IgD-negative memory B cell (primary cell): Measurements from ENCODE around the gene BRCA2. TPM values are rescaled to one million over a fixed set of nuclear protein-coding genes. Genes with fewer than 3 reads are reported as not detected.
"Not testable (repeated sequence)": the region's sequence is repeated elsewhere in the genome, so short reads cannot be mapped to it uniquely, and the experiment has no call there.

ENCODE experiments used
- H3K27ac Mint-ChIP-seq, 3 donors: one replicate each; pipeline ENCODE4 v1.8.0; 2020 to 2022; ENCODE audit warnings: mild to moderate bottlenecking in 3 of 3, mixed read lengths in 3 of 3, moderate library complexity in 1 of 3
- H3K27me3 Mint-ChIP-seq: one replicate; pipeline ENCODE4 v1.8.0; 2021; ENCODE audit warnings: mixed read lengths
- H3K36me3 Mint-ChIP-seq: one replicate; pipeline ENCODE4 v1.8.0; 2020; ENCODE audit warnings: mild to moderate bottlenecking, mixed read lengths
- H3K4me1 Mint-ChIP-seq, 3 donors: one replicate each; pipeline ENCODE4 v1.8.0; 2020 to 2022; ENCODE audit warnings: mixed read lengths in 3 of 3, mild to moderate bottlenecking in 1 of 3
- H3K4me3 Mint-ChIP-seq, 4 donors: one replicate each; pipeline ENCODE4 v1.8.0; 2020 to 2022; ENCODE audit warnings: mild to moderate bottlenecking in 4 of 4, mixed read lengths in 4 of 4, moderate library complexity in 3 of 4
- H3K9me3 Mint-ChIP-seq, 3 donors: one replicate each; pipeline ENCODE4 v1.8.0; 2020 to 2021; ENCODE audit warnings: mixed read lengths in 3 of 3, mild to moderate bottlenecking in 1 of 3
- polyA plus RNA-seq: library from polyadenylated mRNA; unstranded; fragments of 300-500 nt; fragmentation: Illumina TruSeq; gene quantifications from one replicate; pipeline ENCODE4 v1.2.3, GENCODE V29; 2021

BRCA2 gene
- polyA plus RNA-seq, 1 donor from 2014 or later: 6.5 TPM

GRCh38 chr13:32330441-32330840, 15.1 kb downstream of the BRCA2 start:
- Mint-ChIP-seq H3K4me1 (no peaks in the 10 kb centered on the region), H3K9me3 (no peaks in the 10 kb centered on the region), H3K36me3 (peaks cover 20% of the 10 kb centered on the region), H3K27me3 (no peaks in the 10 kb centered on the region), H3K4me3 (no peak overlapping the region), H3K27ac (no peak overlapping the region)

- H3K4me3 Mint-ChIP-seq: peak overlapping the region in 1 of 4 donors; percentile 26
- H3K27me3 Mint-ChIP-seq: no peaks in the 10 kb centered on the region
- H3K9me3 Mint-ChIP-seq: peaks cover 0 to 6% (median 2%) of the 10 kb centered on the region in 3 donors
- peaks cover 23% of the 10 kb centered on the region for H3K36me3 Mint-ChIP-seq
- H3K4me1 Mint-ChIP-seq: no peaks in the 10 kb centered on the region
- no peak overlapping the region for H3K27ac Mint-ChIP-seq
Observed at GRCh38 chr13:32334671-32335070, 19.4 kb downstream of the BRCA2 start.

- H3K4me1 Mint-ChIP-seq: no peaks in the 10 kb centered on the region
- no peak overlapping the region for H3K4me3 Mint-ChIP-seq
- peaks cover 0 to 11% (median 2%) of the 10 kb centered on the region in 3 donors for H3K9me3 Mint-ChIP-seq
- H3K27ac Mint-ChIP-seq: no peak overlapping the region
- H3K27me3 Mint-ChIP-seq: no peaks in the 10 kb centered on the region
- peaks cover 3% of the 10 kb centered on the region for H3K36me3 Mint-ChIP-seq
Observed at GRCh38 chr13:32340914-32341313, 25.6 kb downstream of the BRCA2 start.

GRCh38 chr13:32347651-32348050, 32.3 kb downstream of the BRCA2 start:
- no peak overlapping the region for H3K27ac Mint-ChIP-seq
- H3K4me3 Mint-ChIP-seq: no peak overlapping the region
- peaks cover 0 to 1% (median 0%) of the 10 kb centered on the region in 3 donors for H3K9me3 Mint-ChIP-seq
- H3K27me3 Mint-ChIP-seq: no peaks in the 10 kb centered on the region
- H3K4me1 Mint-ChIP-seq: no peaks in the 10 kb centered on the region
- peaks cover 7% of the 10 kb centered on the region for H3K36me3 Mint-ChIP-seq

- H3K27ac Mint-ChIP-seq, H3K4me3 Mint-ChIP-seq, H3K9me3 Mint-ChIP-seq, H3K36me3 Mint-ChIP-seq, H3K4me1 Mint-ChIP-seq, H3K27me3 Mint-ChIP-seq: not testable (repeated sequence)
Observed at GRCh38 chr13:32350839-32351441, 35.6 kb downstream of the BRCA2 start.

GRCh38 chr13:32354040-32354439, 38.7 kb downstream of the BRCA2 start:
- Mint-ChIP-seq H3K4me3 (no peak overlapping the region), H3K4me1 (no peaks in the 10 kb centered on the region), H3K27me3 (no peaks in the 10 kb centered on the region), H3K27ac (no peak overlapping the region), H3K36me3 (peaks cover 7% of the 10 kb centered on the region), H3K9me3 (peaks cover 0 to 1% (median 0%) of the 10 kb centered on the region in 3 donors)

GRCh38 chr13:32355935-32356334, 40.6 kb downstream of the BRCA2 start:
- H3K27me3 Mint-ChIP-seq, H3K9me3 Mint-ChIP-seq, H3K4me1 Mint-ChIP-seq, H3K27ac Mint-ChIP-seq, H3K4me3 Mint-ChIP-seq, H3K36me3 Mint-ChIP-seq: not testable (repeated sequence)

GRCh38 chr13:32362574-32362973, 47.3 kb downstream of the BRCA2 start:
- H3K9me3 Mint-ChIP-seq: peaks cover 0 to 3% (median 0%) of the 10 kb centered on the region in 3 donors
- peaks cover 6% of the 10 kb centered on the region for H3K36me3 Mint-ChIP-seq
- no peaks in the 10 kb centered on the region for H3K4me1 Mint-ChIP-seq
- no peaks in the 10 kb centered on the region for H3K27me3 Mint-ChIP-seq
- H3K4me3 Mint-ChIP-seq: no peak overlapping the region
- H3K27ac Mint-ChIP-seq: no peak overlapping the region

GRCh38 chr13:32370805-32371204, 55.5 kb downstream of the BRCA2 start:
- Mint-ChIP-seq H3K9me3 (peaks cover 0 to 15% (median 0%) of the 10 kb centered on the region in 3 donors), H3K36me3 (peaks cover 14% of the 10 kb centered on the region), H3K4me3 (no peak overlapping the region), H3K4me1 (peaks cover 0 to 2% (median 0%) of the 10 kb centered on the region in 3 donors), H3K27ac (no peak overlapping the region), H3K27me3 (no peaks in the 10 kb centered on the region)

- peaks cover 0 to 15% (median 0%) of the 10 kb centered on the region in 3 donors for H3K9me3 Mint-ChIP-seq
- no peak overlapping the region for H3K4me3 Mint-ChIP-seq
- no peak overlapping the region for H3K27ac Mint-ChIP-seq
- peaks cover 16% of the 10 kb centered on the region for H3K36me3 Mint-ChIP-seq
- H3K27me3 Mint-ChIP-seq: no peaks in the 10 kb centered on the region
- no peaks in the 10 kb centered on the region for H3K4me1 Mint-ChIP-seq
Observed at GRCh38 chr13:32376642-32377415, 61.5 kb downstream of the BRCA2 start.

GRCh38 chr13:32378012-32378411, 62.7 kb downstream of the BRCA2 start:
- peaks cover 9% of the 10 kb centered on the region for H3K36me3 Mint-ChIP-seq
- no peaks in the 10 kb centered on the region for H3K4me1 Mint-ChIP-seq
- H3K9me3 Mint-ChIP-seq: peaks cover 0 to 10% (median 0%) of the 10 kb centered on the region in 3 donors
- H3K27me3 Mint-ChIP-seq: no peaks in the 10 kb centered on the region
- no peak overlapping the region for H3K27ac Mint-ChIP-seq
- no peak overlapping the region for H3K4me3 Mint-ChIP-seq

GRCh38 chr13:32381539-32381938, 66.2 kb downstream of the BRCA2 start:
- H3K4me3 Mint-ChIP-seq: no peak overlapping the region
- no peaks in the 10 kb centered on the region for H3K4me1 Mint-ChIP-seq
- no peaks in the 10 kb centered on the region for H3K27me3 Mint-ChIP-seq
- no peaks in the 10 kb centered on the region for H3K9me3 Mint-ChIP-seq
- H3K27ac Mint-ChIP-seq: no peak overlapping the region
- H3K36me3 Mint-ChIP-seq: peaks cover 6% of the 10 kb centered on the region

- no peaks in the 10 kb centered on the region for H3K9me3 Mint-ChIP-seq
- H3K36me3 Mint-ChIP-seq: peaks cover 6% of the 10 kb centered on the region
- no peak overlapping the region for H3K4me3 Mint-ChIP-seq
- no peak overlapping the region for H3K27ac Mint-ChIP-seq
- no peaks in the 10 kb centered on the region for H3K4me1 Mint-ChIP-seq
- H3K27me3 Mint-ChIP-seq: no peaks in the 10 kb centered on the region
Observed at GRCh38 chr13:32383836-32384618, 68.7 kb downstream of the BRCA2 start.

- Mint-ChIP-seq H3K9me3 (no peaks in the 10 kb centered on the region), H3K4me1 (no peaks in the 10 kb centered on the region), H3K27ac (no peak overlapping the region), H3K27me3 (no peaks in the 10 kb centered on the region), H3K4me3 (no peak overlapping the region), H3K36me3 (peaks cover 4% of the 10 kb centered on the region)
Observed at GRCh38 chr13:32384702-32385101, 69.4 kb downstream of the BRCA2 start.

GRCh38 chr13:32385410-32385809, 70.1 kb downstream of the BRCA2 start:
- no peak overlapping the region for H3K4me3 Mint-ChIP-seq
- no peaks in the 10 kb centered on the region for H3K27me3 Mint-ChIP-seq
- no peaks in the 10 kb centered on the region for H3K9me3 Mint-ChIP-seq
- H3K36me3 Mint-ChIP-seq: peaks cover 2% of the 10 kb centered on the region
- peaks cover 1 to 4% (median 3%) of the 10 kb centered on the region in 3 donors for H3K4me1 Mint-ChIP-seq
- H3K27ac Mint-ChIP-seq: no peak overlapping the region
